HFFc6 (cell line): ENCODE results near the gene CLPSL2. TPM values are rescaled to one million over a fixed set of nuclear protein-coding genes. Genes with fewer than 3 reads are reported as not detected.
"Not testable (repeated sequence)": the region's sequence is repeated elsewhere in the genome, so short reads cannot be mapped to it uniquely, and the experiment has no call there.

Experiments
- DNase-seq: peaks from one replicate; pipeline ENCODE4 v3.0.0-alpha.2; 2018
- H3K27ac Mint-ChIP-seq: 2 replicates; pipeline ENCODE4 v1.8.0; 2020; ENCODE audit warnings: mild to moderate bottlenecking, mixed read lengths
- H3K27me3 Mint-ChIP-seq: 2 replicates; pipeline ENCODE4 v1.8.0; 2021; ENCODE audit warnings: mild to moderate bottlenecking, moderate library complexity, mixed read lengths; ENCODE audit not compliant: insufficient read depth
- H3K36me3 Mint-ChIP-seq: 2 replicates; pipeline ENCODE4 v1.8.0; 2021; ENCODE audit warnings: low read depth, mixed read lengths
- H3K4me1 Mint-ChIP-seq: 2 replicates; pipeline ENCODE4 v1.8.0; 2020; ENCODE audit warnings: low read depth, mixed read lengths
- H3K4me3 Mint-ChIP-seq: 2 replicates; pipeline ENCODE4 v1.8.0; 2020; ENCODE audit warnings: mild to moderate bottlenecking, moderate library complexity, mixed read lengths
- H3K9me3 Mint-ChIP-seq: 2 replicates; pipeline ENCODE4 v1.8.0; 2020; ENCODE audit warnings: mild to moderate bottlenecking, mixed read lengths
- CTCF ChIP-seq: fragments of 200-600 bp; sonication (generic); IDR thresholded peaks from 2 replicates; pipeline ENCODE4 v1.5.0; 2021; ENCODE audit warnings: antibody characterized with exemption, mild to moderate bottlenecking
- total RNA-seq, 6 experiments: library from RNA; stranded (reverse); fragmentation: NEBNext Ultra II Directional; extraction: Animal tissue kit (Norgen Biotek cat#: 25700); gene quantifications; 2 replicates in 1 of 6; 3 replicates in 5 of 6; pipeline ENCODE4 v1.2.3, GENCODE V29; 2021

Gene CLPSL2
- total RNA-seq, 6 experiments from 2014 or later: not detected

GRCh38 chr6:35729722-35730121 lies 46.7 kb upstream of the CLPSL2 start:
- no peaks in the 10 kb centered on the region for H3K9me3 Mint-ChIP-seq
- no peak for TF ChIP-seq CTCF
- no peak overlapping the region for H3K27ac Mint-ChIP-seq
- no peaks in the 10 kb centered on the region for H3K36me3 Mint-ChIP-seq
- peaks cover 1% of the 10 kb centered on the region for H3K27me3 Mint-ChIP-seq
- peaks cover 36% of the 10 kb centered on the region for H3K4me1 Mint-ChIP-seq
- DNase-seq: no peak
- no peak overlapping the region for H3K4me3 Mint-ChIP-seq

GRCh38 chr6:35730745-35731413 lies 45.5 kb upstream of the CLPSL2 start:
- no peak for DNase-seq
- Mint-ChIP-seq H3K9me3 (no peaks in the 10 kb centered on the region), H3K4me3 (peak overlapping the region; percentile 89), H3K36me3 (no peaks in the 10 kb centered on the region), H3K27me3 (peaks cover 1% of the 10 kb centered on the region), H3K27ac (peak overlapping the region; percentile 83), H3K4me1 (peaks cover 31% of the 10 kb centered on the region)
- no peak for TF ChIP-seq CTCF

- H3K9me3 Mint-ChIP-seq: no peaks in the 10 kb centered on the region
- TF ChIP-seq CTCF: no peak
- H3K4me3 Mint-ChIP-seq: peak overlapping the region; percentile 89
- H3K36me3 Mint-ChIP-seq: no peaks in the 10 kb centered on the region
- peak overlapping the region; percentile 83 for H3K27ac Mint-ChIP-seq
- H3K4me1 Mint-ChIP-seq: peaks cover 26% of the 10 kb centered on the region
- DNase-seq: peak; percentile 57
- H3K27me3 Mint-ChIP-seq: peaks cover 1% of the 10 kb centered on the region
Measured at GRCh38 chr6:35731414-35731735, 45.0 kb upstream of the CLPSL2 start.

- DNase-seq: peak; percentile 81
- Mint-ChIP-seq H3K4me1 (peaks cover 21% of the 10 kb centered on the region), H3K36me3 (no peaks in the 10 kb centered on the region), H3K27me3 (peaks cover 1% of the 10 kb centered on the region), H3K9me3 (no peaks in the 10 kb centered on the region), H3K4me3 (peak overlapping the region; percentile 89), H3K27ac (peak overlapping the region; percentile 83)
- peak; percentile 43 for TF ChIP-seq CTCF
Measured at GRCh38 chr6:35731736-35732532, 44.5 kb upstream of the CLPSL2 start.

GRCh38 chr6:35733633-35734032 lies 42.8 kb upstream of the CLPSL2 start:
- DNase-seq: no peak
- Mint-ChIP-seq H3K27ac (no peak overlapping the region), H3K9me3 (no peaks in the 10 kb centered on the region), H3K4me3 (no peak overlapping the region), H3K4me1 (peaks cover 15% of the 10 kb centered on the region), H3K36me3 (no peaks in the 10 kb centered on the region), H3K27me3 (peaks cover 3% of the 10 kb centered on the region)
- TF ChIP-seq CTCF: no peak

- H3K36me3 Mint-ChIP-seq, H3K4me3 Mint-ChIP-seq, H3K9me3 Mint-ChIP-seq, DNase-seq, H3K27me3 Mint-ChIP-seq, H3K27ac Mint-ChIP-seq: not testable (repeated sequence)
- H3K4me1 Mint-ChIP-seq: peaks cover 15% of the 10 kb centered on the region
Measured at GRCh38 chr6:35734319-35734718, 42.1 kb upstream of the CLPSL2 start.
